ENCODE data around the gene DNAJC5G. TPM values are rescaled to one million over a fixed set of nuclear protein-coding genes. Genes with fewer than 3 reads are reported as not detected.
"Not testable (repeated sequence)": the region's sequence is repeated elsewhere in the genome, so short reads cannot be mapped to it uniquely, and the experiment has no call there.

DNAJC5G gene
- total and polyA plus RNA-seq, 11 donors = 0.11 to 3.3 (median 1.2) TPM

DNA sequence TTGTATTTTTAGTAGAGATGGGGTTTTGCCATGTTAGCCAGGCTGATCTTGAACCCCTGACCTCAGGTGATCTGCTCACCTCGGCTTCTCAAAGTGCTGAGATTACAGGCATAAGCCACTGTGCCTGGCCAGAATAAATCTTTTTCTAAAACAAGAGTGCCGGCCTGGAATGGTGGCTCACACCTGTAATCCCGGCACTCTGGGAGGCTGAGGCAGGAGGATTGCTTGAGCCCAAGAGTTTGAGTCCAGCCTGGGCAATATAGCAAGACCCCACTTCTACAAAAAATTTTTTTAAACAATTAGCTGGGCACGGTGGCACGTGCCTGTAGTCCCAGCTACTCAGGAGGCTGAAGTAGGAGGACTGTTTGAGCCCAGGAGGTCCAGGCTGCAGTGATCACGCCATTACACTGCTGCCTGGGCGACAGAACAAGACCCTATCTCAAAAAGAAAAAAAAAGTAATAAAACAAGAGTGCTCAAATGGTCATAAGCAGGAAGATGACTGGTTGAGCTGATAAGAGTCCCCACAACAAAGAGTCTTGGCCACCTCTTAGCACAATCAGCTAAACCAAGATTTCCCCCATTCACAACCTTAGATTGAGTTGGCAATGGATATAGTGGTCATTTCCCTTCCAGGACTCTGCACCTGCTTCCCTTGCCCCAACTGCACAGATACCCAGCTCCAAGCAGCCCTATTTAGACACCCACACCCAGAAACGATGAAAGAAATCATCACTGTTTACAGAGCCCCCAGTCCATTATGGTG lies 38.8 kb downstream of the DNAJC5G start:
- peaks cover 0 to 34% (median 16%) of the 10 kb centered on the region in 9 donors for H3K36me3 ChIP-seq
- ATAC-seq (no peak), DNase-seq (no peak)
- no peak for TF ChIP-seq POLR2A (IDR thresholded peaks at IDR 0.05)
- intact Hi-C loops (cut with DNase I) = no loop called here
- H3K27ac ChIP-seq = no peak overlapping the region
- peaks cover 0 to 10% (median 0%) of the 10 kb centered on the region in 12 donors for H3K4me1 ChIP-seq
- no peak overlapping the region for H3K4me3 ChIP-seq
- no peaks in the 10 kb centered on the region for H3K9me3 ChIP-seq
- 87 to 92% (median 89%) methylated on average over 8 of the region's 8 CpGs for WGBS, 4 donors
- H3K27me3 ChIP-seq = peaks cover 0 to 2% (median 0%) of the 10 kb centered on the region in 9 donors

- Histone ChIP-seq H3K27me3 (no peaks in the 10 kb centered on the region), H3K36me3 (peaks cover 0 to 29% (median 10%) of the 10 kb centered on the region in 9 donors), H3K4me3 (no peak overlapping the region), H3K4me1 (peaks cover 0 to 14% (median 0%) of the 10 kb centered on the region in 12 donors), H3K9me3 (no peaks in the 10 kb centered on the region), H3K27ac (no peak overlapping the region)
- 80 to 90% (median 83%) methylated on average over 9 of the region's 9 CpGs for WGBS, 4 donors
- intact Hi-C loops (cut with DNase I) = no loop called here
- TF ChIP-seq POLR2A (IDR thresholded peaks at IDR 0.05) = no peak
- TF ChIP-seq, protein P1, sequence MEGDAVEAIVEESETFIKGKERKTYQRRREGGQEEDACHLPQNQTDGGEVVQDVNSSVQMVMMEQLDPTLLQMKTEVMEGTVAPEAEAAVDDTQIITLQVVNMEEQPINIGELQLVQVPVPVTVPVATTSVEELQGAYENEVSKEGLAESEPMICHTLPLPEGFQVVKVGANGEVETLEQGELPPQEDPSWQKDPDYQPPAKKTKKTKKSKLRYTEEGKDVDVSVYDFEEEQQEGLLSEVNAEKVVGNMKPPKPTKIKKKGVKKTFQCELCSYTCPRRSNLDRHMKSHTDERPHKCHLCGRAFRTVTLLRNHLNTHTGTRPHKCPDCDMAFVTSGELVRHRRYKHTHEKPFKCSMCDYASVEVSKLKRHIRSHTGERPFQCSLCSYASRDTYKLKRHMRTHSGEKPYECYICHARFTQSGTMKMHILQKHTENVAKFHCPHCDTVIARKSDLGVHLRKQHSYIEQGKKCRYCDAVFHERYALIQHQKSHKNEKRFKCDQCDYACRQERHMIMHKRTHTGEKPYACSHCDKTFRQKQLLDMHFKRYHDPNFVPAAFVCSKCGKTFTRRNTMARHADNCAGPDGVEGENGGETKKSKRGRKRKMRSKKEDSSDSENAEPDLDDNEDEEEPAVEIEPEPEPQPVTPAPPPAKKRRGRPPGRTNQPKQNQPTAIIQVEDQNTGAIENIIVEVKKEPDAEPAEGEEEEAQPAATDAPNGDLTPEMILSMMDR (IDR thresholded peaks at IDR 0.05) = no peak
- peak in 1 of 5 donors; percentile 48 for DNase-seq
- ATAC-seq = peak in 3 of 4 donors; percentile 23 to 42 (median 24)
Measured at GRCh38 chr2:27314709-27315108, 39.5 kb downstream of the DNAJC5G start.

- peaks cover 0 to 26% (median 9%) of the 10 kb centered on the region in 9 donors for H3K36me3 ChIP-seq
- ATAC-seq = no peak
- H3K9me3 ChIP-seq = no peaks in the 10 kb centered on the region
- TF ChIP-seq POLR2A (IDR thresholded peaks at IDR 0.05) = no peak
- TF ChIP-seq, protein P1 (IDR thresholded peaks at IDR 0.05) = no peak
- intact Hi-C loops (cut with DNase I) = no loop called here
- peaks cover 0 to 14% (median 0%) of the 10 kb centered on the region in 12 donors for H3K4me1 ChIP-seq
- H3K27me3 ChIP-seq = no peaks in the 10 kb centered on the region
- no peak overlapping the region for H3K4me3 ChIP-seq
- H3K27ac ChIP-seq = no peak overlapping the region
- no peak for DNase-seq
- WGBS, 4 donors = 73 to 78% (median 74%) methylated on average over 8 of the region's 8 CpGs
Measured at GRCh38 chr2:27315122-27315521, 39.9 kb downstream of the DNAJC5G start.

- TF ChIP-seq, protein P1 (IDR thresholded peaks at IDR 0.05) = no peak
- no peak for TF ChIP-seq POLR2A (IDR thresholded peaks at IDR 0.05)
- Histone ChIP-seq H3K36me3 (peaks cover 0 to 18% (median 4%) of the 10 kb centered on the region in 9 donors), H3K4me1 (peaks cover 0 to 31% (median 9%) of the 10 kb centered on the region in 12 donors), H3K27me3 (no peaks in the 10 kb centered on the region), H3K4me3 (no peak overlapping the region), H3K9me3 (no peaks in the 10 kb centered on the region), H3K27ac (peak overlapping the region in 2 of 12 donors; percentile 38 to 42)
- DNase-seq (peak in 3 of 5 donors; percentile 38 to 77 (median 57)), ATAC-seq (peak; percentile 14 to 52 (median 37))
- 68 to 77% (median 73%) methylated on average over 12 of the region's 12 CpGs for WGBS, 4 donors
- intact Hi-C loops (cut with DNase I) = no loop called here
Measured at GRCh38 chr2:27316655-27317412, 41.6 kb downstream of the DNAJC5G start.

GRCh38 chr2:27319839-27320238 lies 44.6 kb downstream of the DNAJC5G start:
- intact Hi-C loops (cut with DNase I) = loop anchor here in 3 of 10 donors (5.0 kb wide), 2 partner anchors 37 to 52 kb away; partner anchors contain the start of genes GTF3C2 (in 2 of the 3), EIF2B4 (in 1 of the 3) and SNX17 (in 1 of the 3)
- Histone ChIP-seq H3K4me1 (peaks cover 4 to 48% (median 23%) of the 10 kb centered on the region in 12 donors), H3K27ac (peak overlapping the region in 1 of 12 donors; percentile 96), H3K36me3 (peaks cover 0 to 18% (median 4%) of the 10 kb centered on the region in 9 donors)
- ATAC-seq, H3K4me3 ChIP-seq, H3K9me3 ChIP-seq, DNase-seq, H3K27me3 ChIP-seq: not testable (repeated sequence)
- 87 to 95% (median 92%) methylated on average over 15 of the region's 15 CpGs for WGBS, 4 donors

Measured in heart left ventricle (tissue), 16 donors.